HG02763 (cell line): ENCODE measurements around the gene TMEM131.

Experiments used
- ATAC-seq: cut with Tn5 transposase; IDR thresholded peaks from one replicate; pipeline ENCODE4 v1.9.1; 2021; ENCODE audit warnings: mild to moderate bottlenecking, moderate library complexity; ENCODE audit not compliant: unreplicated experiment

The TMEM131 gene

GRCh38 chr2:97994476-97994875 is 1.3 kb downstream of the TMEM131 start:
- no peak for ATAC-seq

DNA sequence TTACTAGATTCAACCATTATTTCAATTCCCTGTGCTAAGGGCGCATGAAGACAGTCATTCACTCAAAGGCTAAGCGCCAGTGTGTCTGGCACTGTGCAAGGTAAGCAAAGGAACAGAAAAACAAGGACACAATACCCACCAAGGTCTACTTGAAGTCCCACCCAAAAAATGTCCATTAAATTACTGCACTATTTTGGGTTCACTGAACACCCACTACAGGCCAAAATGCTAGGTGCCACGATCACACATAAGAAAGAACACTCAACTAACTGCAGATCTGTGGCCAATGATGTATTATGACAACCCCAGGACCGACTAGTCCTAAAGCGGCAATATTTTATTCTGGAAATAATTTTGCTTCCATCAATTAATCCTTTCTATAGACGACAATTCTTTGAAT is 1.8 kb downstream of the TMEM131 start:
- no peak for ATAC-seq

GRCh38 chr2:97992836-97993825 is 2.6 kb downstream of the TMEM131 start:
- ATAC-seq: no peak

DNA sequence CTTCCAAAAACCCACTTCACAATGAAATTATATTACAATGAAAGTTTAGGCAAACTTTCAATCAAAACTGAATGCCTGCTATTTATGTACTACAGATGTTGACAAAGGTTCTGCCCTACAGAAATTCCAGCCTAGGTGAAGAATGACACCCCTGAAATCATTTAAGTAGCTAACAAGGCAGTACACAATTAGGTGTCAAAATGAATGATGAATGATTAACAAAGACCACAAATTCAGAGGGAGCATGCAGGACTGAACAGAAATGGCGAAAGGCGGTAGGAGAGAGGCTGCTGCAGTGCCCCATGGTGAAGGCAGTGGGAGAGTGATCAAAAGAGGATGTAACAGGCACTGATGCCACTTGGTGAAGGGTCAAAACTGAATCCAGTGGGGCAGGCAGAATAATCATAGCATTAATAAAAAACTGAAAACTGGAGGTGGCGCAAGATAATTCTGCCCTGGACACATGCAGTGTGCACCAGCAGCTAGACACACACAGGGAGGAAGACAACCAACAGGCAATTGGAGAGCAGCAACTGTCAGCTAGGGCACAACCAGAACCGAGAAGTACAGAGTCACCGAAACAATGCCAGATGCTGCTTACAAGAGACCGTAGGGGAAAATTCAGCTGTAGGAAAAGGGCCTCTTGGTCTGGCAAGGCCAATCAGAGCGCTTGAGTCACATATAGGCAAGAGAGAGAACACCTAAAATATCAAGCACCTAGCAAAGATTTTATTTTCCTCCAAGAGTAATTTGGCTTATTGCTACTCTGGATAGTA is 4.5 kb downstream of the TMEM131 start:
- ATAC-seq: no peak

- ATAC-seq: no peak
These were observed 7.0 kb downstream of the TMEM131 start for GRCh38 chr2:97988722-97989121.

DNA sequence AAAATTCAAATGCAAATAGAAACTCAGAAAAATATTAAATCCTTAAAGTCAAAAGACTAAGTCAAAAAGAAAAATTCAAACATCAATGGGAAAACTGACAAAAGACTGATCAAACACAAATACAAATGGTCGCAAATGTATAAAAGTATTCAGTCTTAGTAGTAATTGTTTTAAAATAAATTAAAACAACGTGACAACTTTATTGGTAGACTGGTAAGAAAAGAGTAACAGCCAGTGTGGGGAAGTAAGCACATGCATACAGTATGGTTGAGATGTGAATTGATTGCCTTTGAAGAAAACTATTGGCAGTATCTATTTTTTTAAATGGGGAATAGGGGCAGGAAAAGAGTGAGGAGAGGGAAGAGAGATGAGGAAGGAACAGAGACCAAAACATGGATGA is 9.8 kb downstream of the TMEM131 start:
- ATAC-seq: no peak

DNA sequence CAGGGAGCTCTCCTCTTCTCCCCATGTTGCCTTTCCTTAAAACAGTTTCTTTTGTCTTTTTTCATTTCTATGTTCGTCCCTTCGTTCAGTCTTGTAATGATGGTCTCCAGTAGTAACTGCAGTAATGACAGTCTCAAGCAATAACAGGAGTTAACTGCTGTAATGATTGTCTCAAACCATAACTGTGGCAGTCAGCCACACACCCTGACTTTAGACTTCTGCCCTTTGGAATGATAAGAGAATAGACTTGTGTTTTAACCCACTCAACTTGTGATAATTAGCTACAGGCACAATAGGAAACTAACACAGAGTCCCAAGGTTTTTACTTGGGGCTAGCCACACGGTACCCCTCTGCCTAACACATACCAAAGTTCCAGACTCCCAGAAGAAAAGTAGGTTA is 12.1 kb downstream of the TMEM131 start:
- ATAC-seq: no peak

GRCh38 chr2:97983134-97983533 is 12.6 kb downstream of the TMEM131 start:
- ATAC-seq: no peak

DNA sequence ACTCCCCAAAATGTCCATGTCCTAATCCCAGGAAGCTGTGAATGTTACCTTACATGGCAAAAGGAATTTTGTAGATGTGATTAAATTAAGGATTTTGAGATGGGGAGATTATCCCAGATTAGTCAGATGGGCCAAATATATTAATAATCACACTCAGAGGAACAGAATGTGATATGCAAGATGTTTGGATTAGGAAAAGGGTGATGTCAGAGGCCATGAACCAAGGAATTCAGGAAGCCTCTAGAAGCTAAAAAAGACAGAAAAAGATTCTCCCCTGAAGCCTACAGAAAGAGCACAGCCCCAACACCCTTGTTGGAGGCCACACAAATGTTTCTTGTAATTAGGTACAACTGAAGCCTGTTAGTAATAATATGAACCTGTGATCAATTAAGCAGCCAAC is 13.1 kb downstream of the TMEM131 start:
- no peak for ATAC-seq

DNA sequence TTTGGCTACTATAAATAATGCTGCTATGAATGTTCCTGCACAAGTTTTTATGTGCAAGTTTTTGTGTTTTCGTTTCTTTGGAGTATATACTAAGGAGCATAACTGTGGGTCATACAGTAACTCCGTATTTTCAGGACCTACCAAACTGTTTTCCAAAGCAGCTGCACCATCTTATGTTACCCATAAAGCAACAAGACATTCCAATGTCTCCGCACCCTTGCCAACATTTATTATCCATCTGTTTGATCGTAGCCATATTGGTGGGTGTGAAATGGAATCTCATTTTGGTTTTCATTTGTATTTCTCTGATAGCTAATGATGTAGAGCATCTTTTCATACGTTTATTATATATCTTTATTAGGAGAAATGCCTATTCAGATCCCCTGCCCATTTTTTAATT is 13.8 kb downstream of the TMEM131 start:
- no peak for ATAC-seq

- ATAC-seq: no peak
These were observed 15.8 kb downstream of the TMEM131 start for GRCh38 chr2:97979904-97980303.

- no peak for ATAC-seq
These were observed 21.3 kb downstream of the TMEM131 start for GRCh38 chr2:97974471-97974870.

- no peak for ATAC-seq
These were observed 25.3 kb downstream of the TMEM131 start for GRCh38 chr2:97970293-97971060.

GRCh38 chr2:97969081-97970067 is 26.4 kb downstream of the TMEM131 start:
- no peak for ATAC-seq

DNA sequence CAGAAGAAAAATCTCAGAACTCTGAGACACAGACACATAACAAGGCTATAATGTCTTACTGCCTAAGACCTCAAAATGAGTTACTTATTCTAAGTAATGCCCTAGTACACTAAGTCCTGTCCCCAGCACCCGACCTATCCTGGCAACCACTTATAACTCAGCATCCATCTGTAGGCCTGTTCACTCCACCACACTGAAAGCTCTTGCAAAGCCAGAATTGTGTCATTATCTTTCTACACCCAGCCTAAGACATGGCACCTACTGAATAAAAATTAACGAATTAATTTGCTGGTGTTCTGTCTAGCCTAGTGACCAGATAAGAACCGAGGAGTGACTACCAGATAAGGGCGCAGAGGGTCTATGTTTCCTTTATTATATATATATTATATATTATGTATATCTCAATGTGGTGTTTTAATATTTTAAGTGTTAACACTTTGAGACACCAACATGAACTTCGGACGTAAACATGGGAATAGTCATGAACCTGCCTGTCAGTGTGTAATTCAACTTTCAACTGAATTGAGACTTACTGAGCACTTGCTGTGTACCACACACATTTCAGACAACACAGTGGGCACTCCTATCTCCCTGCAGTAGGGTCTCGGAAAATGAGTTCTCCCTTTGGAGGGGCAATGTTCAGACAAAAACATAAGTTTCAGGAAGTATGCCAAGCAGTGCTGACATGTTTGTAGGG is 27.7 kb downstream of the TMEM131 start:
- ATAC-seq: no peak

DNA sequence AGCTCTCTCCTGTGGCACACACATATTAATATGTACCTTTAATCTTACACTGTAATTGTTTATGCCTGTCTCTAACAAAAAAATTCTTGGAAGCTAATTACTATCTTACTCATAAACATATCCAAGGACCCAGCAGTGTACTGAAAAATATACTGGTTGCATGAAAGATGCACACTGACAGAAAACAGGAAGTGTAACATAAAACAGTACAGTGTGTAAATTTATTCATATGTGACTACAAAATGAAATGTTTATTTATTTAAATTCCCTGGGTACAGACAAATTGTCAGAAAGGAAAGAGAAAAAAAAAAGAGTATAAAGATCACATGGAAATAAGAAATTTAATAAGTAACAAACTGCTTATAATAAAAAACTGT is 28.5 kb downstream of the TMEM131 start:
- peak; percentile 27 for ATAC-seq

DNA sequence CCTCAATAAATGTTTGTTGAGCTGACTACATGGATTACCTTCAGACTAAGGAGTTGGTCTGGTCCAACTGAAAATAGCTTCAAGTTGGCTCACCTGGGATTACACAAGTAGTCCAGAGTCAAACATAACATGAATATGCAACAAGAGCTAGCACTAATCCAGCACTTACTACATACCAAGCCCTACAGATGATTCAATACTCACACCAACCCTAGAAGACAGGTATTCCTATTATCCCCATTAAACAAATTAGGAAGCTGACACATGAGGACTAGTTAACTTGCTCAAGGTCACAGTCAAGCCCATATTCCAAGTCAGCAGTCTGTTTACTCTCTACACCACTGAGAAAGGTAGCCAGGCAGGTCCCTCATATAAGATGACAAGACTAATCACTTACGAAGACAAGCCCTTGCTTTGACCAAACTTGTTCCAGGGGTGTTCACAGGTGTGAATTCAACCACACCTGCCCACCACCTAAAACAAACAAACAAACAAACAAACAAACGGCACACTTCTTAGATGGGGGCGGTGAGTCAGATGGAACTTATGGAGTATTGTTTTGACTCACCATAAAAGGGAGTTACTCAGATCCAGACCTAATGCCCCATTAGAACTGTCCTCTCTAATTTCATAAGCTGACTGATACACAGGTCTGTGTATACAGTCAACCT is 29.1 kb downstream of the TMEM131 start:
- ATAC-seq: peak; percentile 57

- ATAC-seq: no peak
These were observed 30.6 kb downstream of the TMEM131 start for GRCh38 chr2:97965116-97965515.

DNA sequence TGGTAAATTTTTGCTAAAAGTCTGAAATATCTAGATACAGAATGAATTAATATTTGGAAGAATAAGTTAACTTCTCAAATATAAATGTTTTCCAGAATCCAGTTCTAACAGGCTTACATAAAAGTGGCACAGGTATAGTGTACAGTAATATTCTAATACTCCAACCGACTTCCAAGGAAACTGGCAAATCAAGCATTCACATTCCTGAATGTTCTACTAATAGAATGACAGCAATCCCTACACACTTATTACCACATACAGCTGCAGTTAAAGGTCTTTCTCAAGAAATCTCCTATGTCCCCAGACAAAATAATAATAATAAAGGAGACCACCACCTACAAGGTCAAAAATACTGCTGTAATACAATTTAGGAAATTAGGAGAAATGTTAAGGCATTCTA is 31.9 kb downstream of the TMEM131 start:
- no peak for ATAC-seq
